GM23338 (cell line): ENCODE results near the gene TMEM270. TPM values are rescaled to one million over a fixed set of nuclear protein-coding genes. Genes with fewer than 3 reads are reported as not detected.

Experiments
- ATAC-seq: fragments of 200-7000 bp; cut with Tn5 transposase; 3 replicates; pipeline ENCODE4 v1.9.1; 2020
- DNase-seq: peaks from one replicate; pipeline ENCODE4 v3.0.0-alpha.2; 2015; ENCODE audit warnings: low spot score
- H2AFZ ChIP-seq: fragments of 200-600 bp; sonication (generic); 2 replicates; pipeline ENCODE4 v1.8.0; 2016; ENCODE audit warnings: antibody characterized with exemption, mild to moderate bottlenecking, moderate library complexity
- H3F3A ChIP-seq: fragments of 200-600 bp; sonication (generic); replicated peaks from 2 replicates; pipeline ENCODE4 v1.8.0; 2017; ENCODE audit warnings: antibody characterized with exemption, mixed run types, low read depth
- H3K27ac ChIP-seq: fragments of 200-600 bp; sonication (generic); 2 replicates; pipeline ENCODE4 v1.6.1; 2016; ENCODE audit warnings: low read depth
- H3K27me3 ChIP-seq: fragments of 200-600 bp; sonication (generic); 2 replicates; pipeline ENCODE4 v1.8.0; 2016; ENCODE audit warnings: mild to moderate bottlenecking, mixed run types, moderate library complexity; ENCODE audit not compliant: insufficient read depth
- H3K36me3 ChIP-seq: fragments of 200-600 bp; sonication (generic); 2 replicates; pipeline ENCODE4 v1.8.0; 2016; ENCODE audit warnings: mild to moderate bottlenecking; ENCODE audit not compliant: insufficient read depth
- H3K4me1 ChIP-seq: fragments of 200-600 bp; sonication (generic); 2 replicates; pipeline ENCODE4 v1.8.0; 2016; ENCODE audit warnings: mild to moderate bottlenecking, moderate library complexity; ENCODE audit not compliant: insufficient read depth
- H3K4me2 ChIP-seq: fragments of 200-600 bp; sonication (generic); 2 replicates; pipeline ENCODE4 v1.7.1; 2017; ENCODE audit warnings: mixed run types
- H3K4me3 ChIP-seq: fragments of 200-600 bp; sonication (generic); 2 replicates; pipeline ENCODE4 v1.6.1; 2016; ENCODE audit warnings: mixed run types
- H3K79me2 ChIP-seq: fragments of 200-600 bp; sonication (generic); replicated peaks from 2 replicates; pipeline ENCODE4 v1.8.0; 2017; ENCODE audit warnings: mild to moderate bottlenecking; ENCODE audit not compliant: insufficient read depth
- H3K9me2 ChIP-seq: fragments of 200-600 bp; sonication (generic); 2 replicates; pipeline ENCODE4 v1.8.0; 2017; ENCODE audit not compliant: insufficient read depth
- H4K20me1 ChIP-seq: fragments of 200-600 bp; sonication (generic); replicated peaks from 2 replicates; pipeline ENCODE4 v1.8.0; 2017; ENCODE audit warnings: mild to moderate bottlenecking; ENCODE audit not compliant: insufficient read depth
- H3K27ac Mint-ChIP-seq: 2 replicates; pipeline ENCODE4 v1.8.0; 2020; ENCODE audit warnings: inconsistent platforms, mild to moderate bottlenecking, moderate library complexity, mixed read lengths
- H3K27me3 Mint-ChIP-seq: 3 replicates; pipeline ENCODE4 v1.8.0; 2022; ENCODE audit warnings: low read depth, mild to moderate bottlenecking, moderate library complexity, mixed read lengths, inconsistent platforms; ENCODE audit not compliant: insufficient read depth, poor library complexity
- H3K36me3 Mint-ChIP-seq: 3 replicates; pipeline ENCODE4 v1.8.0; 2021; ENCODE audit warnings: low read depth, mild to moderate bottlenecking, inconsistent platforms, moderate library complexity, mixed read lengths
- H3K4me1 Mint-ChIP-seq: 3 replicates; pipeline ENCODE4 v1.8.0; 2020; ENCODE audit warnings: mild to moderate bottlenecking, inconsistent platforms, mixed read lengths
- H3K4me3 Mint-ChIP-seq: 3 replicates; pipeline ENCODE4 v1.8.0; 2021; ENCODE audit warnings: moderate library complexity, mild to moderate bottlenecking, inconsistent platforms, mixed read lengths
- H3K9me3 Mint-ChIP-seq: 3 replicates; pipeline ENCODE4 v1.8.0; 2020; ENCODE audit warnings: moderate library complexity, mild to moderate bottlenecking, inconsistent platforms, mixed read lengths
- CREB1 ChIP-seq: fragments of 250-450 bp; sonication (Bioruptor Pico); IDR thresholded peaks from 2 replicates; pipeline ENCODE4 v1.5.0; 2020; ENCODE audit warnings: low read depth, mild to moderate bottlenecking, moderate library complexity
- EZH2 ChIP-seq: fragments of 200-600 bp; sonication (generic); IDR thresholded peaks from one replicate; pipeline ENCODE4 v1.8.0; 2017; ENCODE audit warnings: antibody characterized with exemption, mild to moderate bottlenecking, low read depth; ENCODE audit not compliant: unreplicated experiment
- EZH2phosphoT487 ChIP-seq: fragments of 200-600 bp; sonication (generic); IDR thresholded peaks from one replicate; pipeline ENCODE4 v1.8.1; 2018; ENCODE audit warnings: antibody characterized with exemption; ENCODE audit not compliant: unreplicated experiment
- JUNB ChIP-seq: IDR thresholded peaks from one replicate; pipeline ENCODE4 v1.6.1; 2016; ENCODE audit warnings: antibody characterized with exemption; ENCODE audit not compliant: unreplicated experiment
- NANOG ChIP-seq: IDR thresholded peaks from 2 replicates; pipeline ENCODE4 v1.6.1; 2016; ENCODE audit warnings: antibody characterized with exemption, borderline replicate concordance
- POLR2AphosphoS5 ChIP-seq: IDR thresholded peaks from 2 replicates; pipeline ENCODE4 v1.6.1; 2016; ENCODE audit warnings: antibody characterized with exemption, low read depth
- STAT1 ChIP-seq: IDR thresholded peaks from one replicate; pipeline ENCODE4 v1.6.1; 2016; ENCODE audit warnings: antibody characterized with exemption; ENCODE audit not compliant: unreplicated experiment
- ZNF114 ChIP-seq: fragments of 250-450 bp; sonication (Bioruptor Pico); IDR thresholded peaks from 2 replicates; pipeline ENCODE4 v1.5.0; 2020; ENCODE audit warnings: mild to moderate bottlenecking, moderate library complexity
- ZNF331 ChIP-seq: fragments of 250-450 bp; sonication (Bioruptor Pico); IDR thresholded peaks from 2 replicates; pipeline ENCODE4 v1.5.0; 2020; ENCODE audit warnings: low read depth, mild to moderate bottlenecking, moderate library complexity
- polyA plus RNA-seq: library from polyadenylated mRNA; unstranded; fragments of >200 nt; fragmentation: Nextera tagmentation; extraction: Ambion mirVana; gene quantifications from 2 replicates; pipeline ENCODE4 v1.2.1, GENCODE V29; 2016
- total RNA-seq: library from RNA; depleted of rRNA; stranded (reverse); fragments of >200 nt; shearing (Covaris generic); gene quantifications from 2 replicates; pipeline ENCODE4 v1.2.3, GENCODE V29; 2014
- TF ChIP-seq, protein P1 (sequence below): fragments of 250-450 bp; sonication (Bioruptor Pico); IDR thresholded peaks from 2 replicates; pipeline ENCODE4 v1.5.0; 2020; ENCODE audit warnings: mild to moderate bottlenecking, moderate library complexity
- TF ChIP-seq, protein P2 (sequence below), 2 experiments: fragments of 200-600 bp in 1 of 2; sonication (generic) in 1 of 2; conservative IDR thresholded peaks; 2 replicates each; pipeline versions ENCODE4 v1.5.1 to v1.6.1; 2016 to 2017; ENCODE audit warnings: antibody characterized with exemption in 2 of 2, low read depth in 2 of 2, mild to moderate bottlenecking in 2 of 2, moderate library complexity in 1 of 2
- TF ChIP-seq, protein P3 (sequence below): IDR thresholded peaks from one replicate; pipeline ENCODE4 v1.6.1; 2018; ENCODE audit warnings: antibody characterized with exemption; ENCODE audit not compliant: unreplicated experiment
- TF ChIP-seq, protein P4 (sequence below): IDR thresholded peaks from 2 replicates; pipeline ENCODE4 v1.6.1; 2016; ENCODE audit warnings: antibody characterized with exemption

The TMEM270 gene
- total and polyA plus RNA-seq, 2 experiments from 2014 or later, result not detected

DNA sequence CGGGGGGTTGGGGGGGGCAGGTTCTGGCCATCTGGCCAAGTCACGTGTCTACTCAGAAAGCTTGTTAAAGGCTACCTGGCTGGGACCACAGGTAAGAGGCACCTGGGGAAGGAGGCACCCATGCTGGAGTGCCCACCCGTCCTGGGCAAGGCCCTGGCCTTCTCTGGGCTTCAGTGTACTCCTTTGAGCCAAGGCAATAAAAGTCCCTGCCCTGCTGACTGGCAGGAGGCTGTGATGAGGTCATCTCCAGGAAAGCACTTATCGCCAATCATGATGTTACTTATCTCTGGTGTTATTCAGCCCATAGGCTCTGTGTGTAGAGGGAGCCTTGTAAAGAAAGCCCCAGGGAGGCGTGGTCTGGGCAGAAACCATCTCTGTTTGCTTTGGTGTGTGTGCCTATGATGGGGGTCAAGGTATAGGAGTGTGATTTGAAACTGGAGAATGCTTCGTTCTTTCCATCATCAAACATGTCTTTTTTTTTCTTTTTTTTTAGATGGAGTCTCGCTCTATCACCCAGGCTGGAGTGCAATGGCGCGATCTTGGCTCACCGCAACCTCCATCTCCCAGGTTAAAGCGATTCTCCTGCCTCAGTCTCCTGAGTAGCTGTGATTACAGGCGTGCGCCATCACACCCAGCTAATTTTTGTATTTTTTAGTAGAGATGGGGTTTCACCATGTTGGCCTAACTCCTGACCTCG lies 32.7 kb upstream of the TMEM270 start:
- no peak for TF ChIP-seq ZNF114 (CRISPR knock-in tag)
- TF ChIP-seq, protein P1, sequence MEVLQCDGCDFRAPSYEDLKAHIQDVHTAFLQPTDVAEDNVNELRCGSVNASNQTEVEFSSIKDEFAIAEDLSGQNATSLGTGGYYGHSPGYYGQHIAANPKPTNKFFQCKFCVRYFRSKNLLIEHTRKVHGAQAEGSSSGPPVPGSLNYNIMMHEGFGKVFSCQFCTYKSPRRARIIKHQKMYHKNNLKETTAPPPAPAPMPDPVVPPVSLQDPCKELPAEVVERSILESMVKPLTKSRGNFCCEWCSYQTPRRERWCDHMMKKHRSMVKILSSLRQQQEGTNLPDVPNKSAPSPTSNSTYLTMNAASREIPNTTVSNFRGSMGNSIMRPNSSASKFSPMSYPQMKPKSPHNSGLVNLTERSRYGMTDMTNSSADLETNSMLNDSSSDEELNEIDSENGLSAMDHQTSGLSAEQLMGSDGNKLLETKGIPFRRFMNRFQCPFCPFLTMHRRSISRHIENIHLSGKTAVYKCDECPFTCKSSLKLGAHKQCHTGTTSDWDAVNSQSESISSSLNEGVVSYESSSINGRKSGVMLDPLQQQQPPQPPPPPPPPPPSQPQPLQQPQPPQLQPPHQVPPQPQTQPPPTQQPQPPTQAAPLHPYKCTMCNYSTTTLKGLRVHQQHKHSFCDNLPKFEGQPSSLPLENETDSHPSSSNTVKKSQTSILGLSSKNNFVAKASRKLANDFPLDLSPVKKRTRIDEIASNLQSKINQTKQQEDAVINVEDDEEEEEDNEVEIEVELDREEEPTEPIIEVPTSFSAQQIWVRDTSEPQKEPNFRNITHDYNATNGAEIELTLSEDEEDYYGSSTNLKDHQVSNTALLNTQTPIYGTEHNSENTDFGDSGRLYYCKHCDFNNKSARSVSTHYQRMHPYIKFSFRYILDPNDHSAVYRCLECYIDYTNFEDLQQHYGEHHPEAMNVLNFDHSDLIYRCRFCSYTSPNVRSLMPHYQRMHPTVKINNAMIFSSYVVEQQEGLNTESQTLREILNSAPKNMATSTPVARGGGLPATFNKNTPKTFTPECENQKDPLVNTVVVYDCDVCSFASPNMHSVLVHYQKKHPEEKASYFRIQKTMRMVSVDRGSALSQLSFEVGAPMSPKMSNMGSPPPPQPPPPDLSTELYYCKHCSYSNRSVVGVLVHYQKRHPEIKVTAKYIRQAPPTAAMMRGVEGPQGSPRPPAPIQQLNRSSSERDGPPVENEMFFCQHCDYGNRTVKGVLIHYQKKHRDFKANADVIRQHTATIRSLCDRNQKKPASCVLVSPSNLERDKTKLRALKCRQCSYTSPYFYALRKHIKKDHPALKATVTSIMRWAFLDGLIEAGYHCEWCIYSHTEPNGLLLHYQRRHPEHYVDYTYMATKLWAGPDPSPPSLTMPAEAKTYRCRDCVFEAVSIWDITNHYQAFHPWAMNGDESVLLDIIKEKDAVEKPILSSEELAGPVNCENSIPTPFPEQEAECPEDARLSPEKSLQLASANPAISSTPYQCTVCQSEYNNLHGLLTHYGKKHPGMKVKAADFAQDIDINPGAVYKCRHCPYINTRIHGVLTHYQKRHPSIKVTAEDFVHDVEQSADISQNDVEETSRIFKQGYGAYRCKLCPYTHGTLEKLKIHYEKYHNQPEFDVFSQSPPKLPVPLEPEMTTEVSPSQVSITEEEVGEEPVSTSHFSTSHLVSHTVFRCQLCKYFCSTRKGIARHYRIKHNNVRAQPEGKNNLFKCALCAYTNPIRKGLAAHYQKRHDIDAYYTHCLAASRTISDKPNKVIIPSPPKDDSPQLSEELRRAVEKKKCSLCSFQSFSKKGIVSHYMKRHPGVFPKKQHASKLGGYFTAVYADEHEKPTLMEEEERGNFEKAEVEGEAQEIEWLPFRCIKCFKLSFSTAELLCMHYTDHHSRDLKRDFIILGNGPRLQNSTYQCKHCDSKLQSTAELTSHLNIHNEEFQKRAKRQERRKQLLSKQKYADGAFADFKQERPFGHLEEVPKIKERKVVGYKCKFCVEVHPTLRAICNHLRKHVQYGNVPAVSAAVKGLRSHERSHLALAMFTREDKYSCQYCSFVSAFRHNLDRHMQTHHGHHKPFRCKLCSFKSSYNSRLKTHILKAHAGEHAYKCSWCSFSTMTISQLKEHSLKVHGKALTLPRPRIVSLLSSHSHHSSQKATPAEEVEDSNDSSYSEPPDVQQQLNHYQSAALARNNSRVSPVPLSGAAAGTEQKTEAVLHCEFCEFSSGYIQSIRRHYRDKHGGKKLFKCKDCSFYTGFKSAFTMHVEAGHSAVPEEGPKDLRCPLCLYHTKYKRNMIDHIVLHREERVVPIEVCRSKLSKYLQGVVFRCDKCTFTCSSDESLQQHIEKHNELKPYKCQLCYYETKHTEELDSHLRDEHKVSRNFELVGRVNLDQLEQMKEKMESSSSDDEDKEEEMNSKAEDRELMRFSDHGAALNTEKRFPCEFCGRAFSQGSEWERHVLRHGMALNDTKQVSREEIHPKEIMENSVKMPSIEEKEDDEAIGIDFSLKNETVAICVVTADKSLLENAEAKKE (CRISPR knock-in tag), result no peak
- TF ChIP-seq ZNF331 (CRISPR knock-in tag), result no peak
- TF ChIP-seq NANOG, result no peak
- TF ChIP-seq EZH2phosphoT487, result no peak
- no peak for TF ChIP-seq STAT1
- no peak for TF ChIP-seq JUNB
- TF ChIP-seq, protein P2, sequence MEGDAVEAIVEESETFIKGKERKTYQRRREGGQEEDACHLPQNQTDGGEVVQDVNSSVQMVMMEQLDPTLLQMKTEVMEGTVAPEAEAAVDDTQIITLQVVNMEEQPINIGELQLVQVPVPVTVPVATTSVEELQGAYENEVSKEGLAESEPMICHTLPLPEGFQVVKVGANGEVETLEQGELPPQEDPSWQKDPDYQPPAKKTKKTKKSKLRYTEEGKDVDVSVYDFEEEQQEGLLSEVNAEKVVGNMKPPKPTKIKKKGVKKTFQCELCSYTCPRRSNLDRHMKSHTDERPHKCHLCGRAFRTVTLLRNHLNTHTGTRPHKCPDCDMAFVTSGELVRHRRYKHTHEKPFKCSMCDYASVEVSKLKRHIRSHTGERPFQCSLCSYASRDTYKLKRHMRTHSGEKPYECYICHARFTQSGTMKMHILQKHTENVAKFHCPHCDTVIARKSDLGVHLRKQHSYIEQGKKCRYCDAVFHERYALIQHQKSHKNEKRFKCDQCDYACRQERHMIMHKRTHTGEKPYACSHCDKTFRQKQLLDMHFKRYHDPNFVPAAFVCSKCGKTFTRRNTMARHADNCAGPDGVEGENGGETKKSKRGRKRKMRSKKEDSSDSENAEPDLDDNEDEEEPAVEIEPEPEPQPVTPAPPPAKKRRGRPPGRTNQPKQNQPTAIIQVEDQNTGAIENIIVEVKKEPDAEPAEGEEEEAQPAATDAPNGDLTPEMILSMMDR (conservative IDR thresholded peaks at IDR 0.05; ENCODE audit: low read depth in 2 of 2), result no peak
- TF ChIP-seq, protein P3, sequence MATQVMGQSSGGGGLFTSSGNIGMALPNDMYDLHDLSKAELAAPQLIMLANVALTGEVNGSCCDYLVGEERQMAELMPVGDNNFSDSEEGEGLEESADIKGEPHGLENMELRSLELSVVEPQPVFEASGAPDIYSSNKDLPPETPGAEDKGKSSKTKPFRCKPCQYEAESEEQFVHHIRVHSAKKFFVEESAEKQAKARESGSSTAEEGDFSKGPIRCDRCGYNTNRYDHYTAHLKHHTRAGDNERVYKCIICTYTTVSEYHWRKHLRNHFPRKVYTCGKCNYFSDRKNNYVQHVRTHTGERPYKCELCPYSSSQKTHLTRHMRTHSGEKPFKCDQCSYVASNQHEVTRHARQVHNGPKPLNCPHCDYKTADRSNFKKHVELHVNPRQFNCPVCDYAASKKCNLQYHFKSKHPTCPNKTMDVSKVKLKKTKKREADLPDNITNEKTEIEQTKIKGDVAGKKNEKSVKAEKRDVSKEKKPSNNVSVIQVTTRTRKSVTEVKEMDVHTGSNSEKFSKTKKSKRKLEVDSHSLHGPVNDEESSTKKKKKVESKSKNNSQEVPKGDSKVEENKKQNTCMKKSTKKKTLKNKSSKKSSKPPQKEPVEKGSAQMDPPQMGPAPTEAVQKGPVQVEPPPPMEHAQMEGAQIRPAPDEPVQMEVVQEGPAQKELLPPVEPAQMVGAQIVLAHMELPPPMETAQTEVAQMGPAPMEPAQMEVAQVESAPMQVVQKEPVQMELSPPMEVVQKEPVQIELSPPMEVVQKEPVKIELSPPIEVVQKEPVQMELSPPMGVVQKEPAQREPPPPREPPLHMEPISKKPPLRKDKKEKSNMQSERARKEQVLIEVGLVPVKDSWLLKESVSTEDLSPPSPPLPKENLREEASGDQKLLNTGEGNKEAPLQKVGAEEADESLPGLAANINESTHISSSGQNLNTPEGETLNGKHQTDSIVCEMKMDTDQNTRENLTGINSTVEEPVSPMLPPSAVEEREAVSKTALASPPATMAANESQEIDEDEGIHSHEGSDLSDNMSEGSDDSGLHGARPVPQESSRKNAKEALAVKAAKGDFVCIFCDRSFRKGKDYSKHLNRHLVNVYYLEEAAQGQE, result no peak
- TF ChIP-seq EZH2, result no peak
- TF ChIP-seq CREB1 (CRISPR knock-in tag), result no peak
- no peak for TF ChIP-seq POLR2AphosphoS5
- TF ChIP-seq, protein P4, sequence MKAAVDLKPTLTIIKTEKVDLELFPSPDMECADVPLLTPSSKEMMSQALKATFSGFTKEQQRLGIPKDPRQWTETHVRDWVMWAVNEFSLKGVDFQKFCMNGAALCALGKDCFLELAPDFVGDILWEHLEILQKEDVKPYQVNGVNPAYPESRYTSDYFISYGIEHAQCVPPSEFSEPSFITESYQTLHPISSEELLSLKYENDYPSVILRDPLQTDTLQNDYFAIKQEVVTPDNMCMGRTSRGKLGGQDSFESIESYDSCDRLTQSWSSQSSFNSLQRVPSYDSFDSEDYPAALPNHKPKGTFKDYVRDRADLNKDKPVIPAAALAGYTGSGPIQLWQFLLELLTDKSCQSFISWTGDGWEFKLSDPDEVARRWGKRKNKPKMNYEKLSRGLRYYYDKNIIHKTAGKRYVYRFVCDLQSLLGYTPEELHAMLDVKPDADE, result no peak
- H3K36me3 ChIP-seq, result no peaks in the 10 kb centered on the region
- H3K4me2 ChIP-seq, result peak overlapping the region; percentile 68
- no peaks in the 10 kb centered on the region for H4K20me1 ChIP-seq
- H3K4me1 Mint-ChIP-seq, result peaks cover 69% of the 10 kb centered on the region
- H3K4me3 Mint-ChIP-seq, result peak overlapping the region; percentile 45; the same call in 1 of the 3 replicates
- H3K36me3 Mint-ChIP-seq, result no peaks in the 10 kb centered on the region
- DNase-seq (no peak), ATAC-seq (no peak)
- H3K27me3 ChIP-seq, result no peaks in the 10 kb centered on the region
- H3F3A ChIP-seq, result peaks cover 10% of the 10 kb centered on the region
- H3K4me1 ChIP-seq, result peaks cover 66% of the 10 kb centered on the region
- no peak overlapping the region for H2AFZ ChIP-seq
- no peaks in the 10 kb centered on the region for H3K79me2 ChIP-seq
- no peaks in the 10 kb centered on the region for H3K9me3 Mint-ChIP-seq
- peaks cover 10% of the 10 kb centered on the region for H3K27me3 Mint-ChIP-seq
- H3K27ac ChIP-seq, result no peak overlapping the region
- H3K4me3 ChIP-seq, result peak overlapping the region; percentile 29; the same call in 1 of the 2 replicates
- H3K27ac Mint-ChIP-seq, result peak overlapping the region; percentile 79; the same call in 1 of the 2 replicates
- H3K9me2 ChIP-seq, result no peaks in the 10 kb centered on the region
